ENCODE results near the gene ASB1. TPM values are rescaled to one million over a fixed set of nuclear protein-coding genes. Genes with fewer than 3 reads are reported as not detected.

Gene ASB1
- total and polyA plus RNA-seq, 2 donors (not counting 1 experiment from before 2014, with no cell fraction given): 31.9 to 50.7 TPM

DNA sequence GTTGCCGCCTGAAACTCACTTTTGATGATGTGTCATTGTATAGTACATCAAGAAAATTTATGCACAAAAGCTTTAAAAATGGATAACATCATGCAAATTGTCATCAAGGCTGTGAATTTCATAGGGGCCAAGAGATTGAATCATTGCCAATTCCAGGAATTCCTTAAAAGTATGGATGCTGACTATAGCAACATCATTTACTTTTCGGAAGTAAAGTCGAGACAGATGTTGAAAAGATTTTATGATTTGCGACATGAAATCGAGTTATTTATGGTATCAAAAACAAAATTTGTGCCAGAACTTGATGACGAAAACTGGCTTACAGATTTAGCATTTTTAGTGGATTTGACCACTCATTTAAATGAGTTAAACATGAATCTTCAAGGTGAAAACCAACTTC lies 56.3 kb downstream of the ASB1 start:
- Histone ChIP-seq H3K79me2 (ENCODE audit: control insufficient read depth, insufficient read depth, low read length) (no peaks in the 10 kb centered on the region), H4K20me1 (ENCODE audit: control insufficient read depth, insufficient read depth, low read length, poor library complexity, severe bottlenecking) (no peaks in the 10 kb centered on the region), H3K27ac (ENCODE audit: low read length in 2 of 2) (no peak overlapping the region), H3K4me2 (replicated peaks; ENCODE audit: low read depth, low read length, poor library complexity, severe bottlenecking) (no peak overlapping the region), H3K9ac (ENCODE audit: low read length) (no peak overlapping the region), H3K27me3 (replicated peaks in 1 of 4; ENCODE audit: control extremely low read depth in 1 of 4, control insufficient read depth in 3 of 4, insufficient read depth in 4 of 4, low read length in 3 of 4) (no peaks in the 10 kb centered on the region), H3K4me3 (ENCODE audit: control extremely low read depth in 1 of 5, extremely low read depth in 1 of 5, insufficient read depth in 1 of 5, low read depth in 2 of 5, low read length in 4 of 5) (no peak overlapping the region), H3K36me3 (replicated peaks in 1 of 2; ENCODE audit: control extremely low read depth in 1 of 2, control insufficient read depth in 1 of 2, extremely low read depth in 1 of 2, insufficient read depth in 2 of 2, low read length in 1 of 2) (no peaks in the 10 kb centered on the region), H3K9me3 (ENCODE audit: control extremely low read depth in 1 of 3, control insufficient read depth in 2 of 3, insufficient read depth in 1 of 3, low read length in 2 of 3) (peaks cover 0 to 19% (median 17%) of the 10 kb centered on the region in 3 donors), H3K4me1 (ENCODE audit: control insufficient read depth in 2 of 2, insufficient read depth in 2 of 2, low read length in 2 of 2) (no peaks in the 10 kb centered on the region), H2AFZ (ENCODE audit: insufficient read depth, low read depth, low read length, poor library complexity, severe bottlenecking) (no peak overlapping the region)
- ChIA-PET CTCF (no interaction called here), POLR2A (no interaction called here)
- intact Hi-C loops (cut with micrococcal nuclease): no loop called here
- no peak for TF ChIP-seq EZH2 (IDR thresholded peaks at IDR 0.05; ENCODE audit: borderline replicate concordance, insufficient read depth, low read depth, low read length, poor library complexity, severe bottlenecking)
- TF ChIP-seq, protein P1, sequence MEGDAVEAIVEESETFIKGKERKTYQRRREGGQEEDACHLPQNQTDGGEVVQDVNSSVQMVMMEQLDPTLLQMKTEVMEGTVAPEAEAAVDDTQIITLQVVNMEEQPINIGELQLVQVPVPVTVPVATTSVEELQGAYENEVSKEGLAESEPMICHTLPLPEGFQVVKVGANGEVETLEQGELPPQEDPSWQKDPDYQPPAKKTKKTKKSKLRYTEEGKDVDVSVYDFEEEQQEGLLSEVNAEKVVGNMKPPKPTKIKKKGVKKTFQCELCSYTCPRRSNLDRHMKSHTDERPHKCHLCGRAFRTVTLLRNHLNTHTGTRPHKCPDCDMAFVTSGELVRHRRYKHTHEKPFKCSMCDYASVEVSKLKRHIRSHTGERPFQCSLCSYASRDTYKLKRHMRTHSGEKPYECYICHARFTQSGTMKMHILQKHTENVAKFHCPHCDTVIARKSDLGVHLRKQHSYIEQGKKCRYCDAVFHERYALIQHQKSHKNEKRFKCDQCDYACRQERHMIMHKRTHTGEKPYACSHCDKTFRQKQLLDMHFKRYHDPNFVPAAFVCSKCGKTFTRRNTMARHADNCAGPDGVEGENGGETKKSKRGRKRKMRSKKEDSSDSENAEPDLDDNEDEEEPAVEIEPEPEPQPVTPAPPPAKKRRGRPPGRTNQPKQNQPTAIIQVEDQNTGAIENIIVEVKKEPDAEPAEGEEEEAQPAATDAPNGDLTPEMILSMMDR (IDR thresholded peaks at IDR 0.05): no peak
- Mint-ChIP-seq H3K27me3 (no peaks in the 10 kb centered on the region), H3K4me1 (no peaks in the 10 kb centered on the region), H3K4me3 (no peak overlapping the region), H3K27ac (no peak overlapping the region), H3K9me3 (ENCODE audit: insufficient read depth) (peaks cover 15% of the 10 kb centered on the region)
- 100% methylated on average over 2 of the region's 6 CpGs for WGBS (ENCODE audit: insufficient coverage)
- ATAC-seq (ENCODE audit: low read depth) (no peak), DNase-seq (no peak)

DNA sequence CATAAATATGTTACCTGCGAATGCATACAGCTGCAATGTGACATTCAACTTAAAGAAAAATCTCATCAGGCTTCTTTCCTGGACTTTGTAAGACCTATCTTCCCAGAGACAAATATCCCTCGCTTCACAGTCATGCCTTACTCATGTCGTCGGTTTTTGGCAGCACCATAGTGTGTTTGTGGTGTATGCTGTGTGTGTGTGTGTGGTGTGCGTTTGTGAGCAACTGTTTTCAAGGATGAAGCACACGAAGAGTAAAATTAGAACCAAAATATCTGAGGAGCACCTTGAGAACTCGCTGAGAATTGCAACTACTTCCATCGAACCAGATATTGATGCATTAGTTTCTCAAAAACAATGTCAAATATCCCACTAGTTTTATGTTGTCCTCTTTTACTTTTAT lies 56.9 kb downstream of the ASB1 start:
- H3K27me3 ChIP-seq (replicated peaks in 1 of 4; ENCODE audit: control extremely low read depth in 1 of 4, control insufficient read depth in 3 of 4, insufficient read depth in 4 of 4, low read length in 3 of 4): no peaks in the 10 kb centered on the region
- intact Hi-C loops (cut with micrococcal nuclease): no loop called here
- no peaks in the 10 kb centered on the region for H3K36me3 ChIP-seq (replicated peaks in 1 of 2; ENCODE audit: control extremely low read depth in 1 of 2, control insufficient read depth in 1 of 2, extremely low read depth in 1 of 2, insufficient read depth in 2 of 2, low read length in 1 of 2)
- no peaks in the 10 kb centered on the region for H3K79me2 ChIP-seq (ENCODE audit: control insufficient read depth, insufficient read depth, low read length)
- H3K9me3 ChIP-seq (ENCODE audit: control extremely low read depth in 1 of 3, control insufficient read depth in 2 of 3, insufficient read depth in 1 of 3, low read length in 2 of 3): peaks cover 0 to 19% (median 15%) of the 10 kb centered on the region in 3 donors
- ChIA-PET CTCF (no interaction called here), POLR2A (no interaction called here)
- Mint-ChIP-seq H3K4me1 (no peaks in the 10 kb centered on the region), H3K4me3 (no peak overlapping the region), H3K27ac (no peak overlapping the region), H3K9me3 (ENCODE audit: insufficient read depth) (peaks cover 13% of the 10 kb centered on the region), H3K27me3 (no peaks in the 10 kb centered on the region)
- H3K9ac ChIP-seq (ENCODE audit: low read length): no peak overlapping the region
- no peak overlapping the region for H3K27ac ChIP-seq (ENCODE audit: low read length in 2 of 2)
- no peak for ATAC-seq (ENCODE audit: low read depth)
- no peak overlapping the region for H3K4me3 ChIP-seq (ENCODE audit: control extremely low read depth in 1 of 5, extremely low read depth in 1 of 5, insufficient read depth in 1 of 5, low read depth in 2 of 5, low read length in 4 of 5)
- H3K4me1 ChIP-seq (ENCODE audit: control insufficient read depth in 2 of 2, insufficient read depth in 2 of 2, low read length in 2 of 2): no peaks in the 10 kb centered on the region
- TF ChIP-seq, protein P1 (IDR thresholded peaks at IDR 0.05): no peak
- no peak for TF ChIP-seq EZH2 (IDR thresholded peaks at IDR 0.05; ENCODE audit: borderline replicate concordance, insufficient read depth, low read depth, low read length, poor library complexity, severe bottlenecking)
- no peak for DNase-seq
- H4K20me1 ChIP-seq (ENCODE audit: control insufficient read depth, insufficient read depth, low read length, poor library complexity, severe bottlenecking): no peaks in the 10 kb centered on the region
- WGBS (ENCODE audit: insufficient coverage): no CpG with 5 or more reads among the region's 8 CpGs
- H3K4me2 ChIP-seq (replicated peaks; ENCODE audit: low read depth, low read length, poor library complexity, severe bottlenecking): no peak overlapping the region
- H2AFZ ChIP-seq (ENCODE audit: insufficient read depth, low read depth, low read length, poor library complexity, severe bottlenecking): no peak overlapping the region

Measured in B cell (primary cell).